ENCODE results near the gene PQBP1. TPM values are rescaled to one million over a fixed set of nuclear protein-coding genes. Genes with fewer than 3 reads are reported as not detected.
A peak's percentile ranks its signal among the peaks of the same experiment; 100 is the strongest.

PQBP1 gene
- total RNA-seq, 2 experiments from 2014 or later = 58.2 to 61.0 TPM

DNA sequence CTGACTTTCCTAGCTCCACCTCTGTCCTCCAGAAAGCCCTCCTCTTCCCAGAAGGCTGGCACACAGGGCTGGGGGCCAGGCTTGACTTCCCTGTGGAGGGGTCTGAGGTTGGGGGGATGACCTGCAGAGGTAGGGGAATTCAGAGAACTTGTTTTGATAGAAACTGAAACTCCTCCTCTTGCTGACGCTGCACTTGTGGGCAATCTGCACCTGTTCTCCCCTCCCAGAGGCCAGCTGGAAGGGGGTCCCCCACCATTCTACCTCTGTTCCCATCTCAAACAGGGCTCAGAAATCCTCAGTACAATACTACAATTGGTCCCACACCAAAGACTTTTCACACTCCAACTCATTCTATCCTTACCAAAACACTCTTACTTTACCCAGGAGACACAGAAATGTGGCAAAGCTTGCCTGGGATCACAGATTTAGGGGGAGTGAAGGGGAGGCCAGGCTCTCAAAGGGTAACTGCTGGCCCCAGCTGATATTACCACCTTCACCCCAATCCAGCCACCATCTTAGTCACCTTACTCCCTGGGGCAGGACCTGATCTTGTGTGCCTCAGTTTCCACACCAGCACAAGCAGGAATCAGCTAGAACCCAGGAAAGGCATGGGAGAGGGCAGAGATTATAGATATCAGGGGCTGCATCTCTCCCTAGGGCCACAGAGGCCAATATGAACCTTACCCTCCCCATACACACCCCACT, 41.1 kb downstream of the PQBP1 start:
- ATAC-seq (ENCODE audit: low read depth) = peak; percentile 28
- H3K4me3 Mint-ChIP-seq = peak overlapping the region; percentile 78

DNA sequence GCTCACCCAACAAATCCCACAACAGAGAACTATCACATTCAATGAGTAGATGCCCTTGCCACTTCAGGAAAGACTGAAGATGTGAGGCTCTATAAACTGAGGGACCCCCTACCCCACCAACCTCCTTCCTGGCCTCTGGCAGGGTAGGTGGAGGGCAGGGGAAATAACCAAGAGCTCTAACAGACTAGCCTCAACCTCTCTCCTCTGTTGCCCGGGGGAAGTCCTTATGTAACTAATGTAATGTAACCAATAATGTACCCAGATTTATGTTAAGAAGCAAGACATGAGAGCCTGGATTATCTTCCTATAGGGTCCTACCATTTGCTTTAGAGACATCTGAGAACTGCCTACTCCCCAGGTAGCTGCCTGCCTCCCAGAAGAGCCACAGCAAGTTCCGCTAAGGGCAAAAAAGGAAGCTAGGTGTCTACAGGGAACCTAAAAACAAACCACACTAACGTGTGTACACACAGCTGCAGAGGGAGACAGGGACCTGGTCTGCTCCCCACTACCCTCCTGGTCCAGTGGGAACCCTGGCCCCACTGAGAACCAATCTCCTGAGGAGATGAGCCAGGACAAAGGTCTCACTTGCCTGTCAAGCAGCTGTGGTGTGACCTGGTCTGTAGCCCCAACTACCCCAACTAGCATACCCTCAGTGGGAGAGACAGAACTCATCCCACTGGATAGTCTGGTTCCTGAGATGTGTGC, 41.9 kb downstream of the PQBP1 start:
- peak; percentile 40 for DNase-seq
- H3K27me3 Mint-ChIP-seq = no peaks in the 10 kb centered on the region
- peak; percentile 30 for ATAC-seq (ENCODE audit: low read depth)
- peak overlapping the region; percentile 96 for H3K27ac Mint-ChIP-seq
- H3K4me3 Mint-ChIP-seq = peak overlapping the region; percentile 78
- H3K36me3 Mint-ChIP-seq = peaks cover 33% of the 10 kb centered on the region
- peaks cover 68% of the 10 kb centered on the region for H3K4me1 Mint-ChIP-seq
- H3K9me3 Mint-ChIP-seq = no peaks in the 10 kb centered on the region
- POLR2A ChIA-PET = interaction anchor here (1.0 to 7.2 kb wide), 7 partner anchors 19 to 256 kb away, joined by 3 to 51 read pairs (median 5); partner anchors contain the start of genes HDAC6, PIM2, PQBP1 and SLC35A2

More for the DNA sequence above, 41.1 kb downstream of the PQBP1 start:
- no peaks in the 10 kb centered on the region for H3K27me3 Mint-ChIP-seq
- POLR2A ChIA-PET = interaction anchor here (1.0 to 7.2 kb wide), 9 partner anchors 14 to 255 kb away, joined by 3 to 51 read pairs (median 4); partner anchors contain the start of genes GRIPAP1, OTUD5, PIM2 and SLC35A2
- H3K36me3 Mint-ChIP-seq = peaks cover 38% of the 10 kb centered on the region
- H3K4me1 Mint-ChIP-seq = peaks cover 64% of the 10 kb centered on the region
- no peaks in the 10 kb centered on the region for H3K9me3 Mint-ChIP-seq
- peak overlapping the region; percentile 96 for H3K27ac Mint-ChIP-seq
- peak; percentile 56 for DNase-seq

DNA sequence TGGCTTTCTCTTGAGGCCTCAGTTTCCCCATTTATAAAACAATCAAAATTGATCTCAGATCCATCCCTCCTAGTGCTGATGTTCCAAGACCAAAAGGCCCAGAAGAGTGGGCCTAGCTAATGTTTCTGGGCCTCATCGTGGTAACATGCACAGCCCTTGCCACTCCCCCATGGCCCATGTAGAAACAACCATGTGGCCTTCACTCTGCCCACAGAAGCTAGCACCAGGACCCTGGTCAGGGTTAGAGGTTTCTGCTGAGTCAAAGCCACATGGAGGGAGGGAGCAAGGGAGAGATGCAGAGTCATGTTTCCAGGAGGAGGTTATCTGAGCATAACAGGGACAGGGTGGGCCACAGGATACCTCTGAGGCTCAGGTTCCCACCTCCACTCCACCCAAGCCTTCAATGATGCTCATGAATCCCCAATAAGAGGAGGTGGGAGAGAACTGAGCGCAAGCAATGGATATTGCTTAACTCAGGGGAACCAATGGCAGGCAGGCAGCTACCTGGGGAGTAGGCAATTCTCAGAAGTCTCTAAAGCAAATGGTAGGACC, 42.8 kb downstream of the PQBP1 start:
- POLR2A ChIA-PET = interaction anchor here (1.0 to 7.2 kb wide), 5 partner anchors 21 to 139 kb away, joined by 3 to 51 read pairs (median 8); partner anchors contain the start of genes HDAC6, PIM2, PQBP1 and SLC35A2
- H3K36me3 Mint-ChIP-seq = peaks cover 26% of the 10 kb centered on the region
- H3K27ac Mint-ChIP-seq = peak overlapping the region; percentile 96
- peak overlapping the region; percentile 55 for H3K4me3 Mint-ChIP-seq
- peaks cover 62% of the 10 kb centered on the region for H3K4me1 Mint-ChIP-seq
- no peak for ATAC-seq (ENCODE audit: low read depth)
- H3K9me3 Mint-ChIP-seq = no peaks in the 10 kb centered on the region
- no peak for DNase-seq
- H3K27me3 Mint-ChIP-seq = no peaks in the 10 kb centered on the region

DNA sequence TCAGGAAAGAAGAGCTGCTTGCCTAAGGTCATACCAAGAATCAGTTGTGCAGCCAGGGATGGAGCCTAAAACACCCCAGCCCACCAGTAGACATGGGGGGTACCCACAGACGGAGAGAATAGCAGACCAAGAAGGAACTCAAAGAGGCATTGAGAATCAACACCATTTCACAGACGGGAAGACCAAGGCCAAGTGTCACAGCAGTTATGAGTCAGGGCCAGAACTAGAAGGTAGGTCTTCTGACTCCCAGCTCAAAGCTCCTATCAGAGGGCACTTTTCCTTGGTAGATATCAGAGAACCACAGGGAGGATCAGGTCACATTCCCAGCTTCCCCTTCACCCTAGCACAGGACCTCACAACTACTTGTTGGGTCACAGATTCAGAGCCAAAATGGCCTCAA, 45.2 kb downstream of the PQBP1 start:
- Mint-ChIP-seq H3K4me3 (no peak overlapping the region), H3K4me1 (peaks cover 53% of the 10 kb centered on the region), H3K9me3 (no peaks in the 10 kb centered on the region), H3K27me3 (no peaks in the 10 kb centered on the region), H3K36me3 (peaks cover 20% of the 10 kb centered on the region), H3K27ac (peak overlapping the region; percentile 25)
- no peak for DNase-seq
- no peak for ATAC-seq (ENCODE audit: low read depth)
- POLR2A ChIA-PET = interaction anchor here (1.6 to 7.2 kb wide), 2 partner anchors 24 to 31 kb away, joined by 5 to 51 read pairs; partner anchors contain the start of genes PIM2 and SLC35A2

DNA sequence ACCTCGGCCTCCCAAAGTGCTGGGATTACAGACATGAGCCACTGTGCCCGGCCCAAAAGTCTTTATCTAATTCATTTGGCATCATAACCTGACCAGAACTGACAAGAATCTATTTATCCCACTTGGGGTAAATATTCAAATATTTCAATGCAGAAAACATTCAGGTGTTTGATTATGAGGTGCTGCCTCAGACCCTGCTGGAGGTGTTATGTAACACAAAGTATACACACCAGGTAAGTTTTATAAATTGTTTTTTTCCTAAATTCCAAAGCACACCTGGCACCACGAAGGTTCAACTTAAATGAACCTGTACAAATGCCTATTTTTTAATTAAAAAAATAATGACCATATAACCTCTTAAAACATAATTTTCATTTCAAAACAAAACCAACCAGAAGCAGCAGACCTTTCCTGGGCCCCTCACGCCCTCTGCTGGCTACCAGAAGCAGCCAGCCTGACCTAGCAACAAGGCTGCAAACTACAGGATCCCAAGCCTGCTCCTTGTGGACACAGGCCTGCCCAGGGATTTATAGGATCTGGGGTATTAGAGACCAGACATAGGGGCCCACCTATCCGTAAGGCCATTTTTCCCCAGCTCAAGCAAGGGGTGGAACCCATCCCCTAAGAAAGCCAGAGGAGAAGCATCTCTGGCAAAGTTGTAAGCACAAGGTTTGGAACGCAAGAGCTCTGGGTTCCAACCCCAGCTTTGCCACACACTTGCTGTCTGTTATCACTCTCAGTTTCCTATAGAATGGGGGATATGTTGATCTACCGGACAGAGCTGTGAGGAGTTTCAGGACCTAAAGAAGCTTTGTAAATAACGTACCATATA, 48.0 kb downstream of the PQBP1 start:
- POLR2A ChIA-PET = interaction anchor here (0.7 to 1.8 kb wide), 2 partner anchors 12 to 97 kb away, joined by 3 to 5 read pairs; partner anchors contain the start of gene OTUD5
- H3K27ac Mint-ChIP-seq = peak overlapping the region; percentile 54
- no peaks in the 10 kb centered on the region for H3K9me3 Mint-ChIP-seq
- no peaks in the 10 kb centered on the region for H3K27me3 Mint-ChIP-seq
- H3K4me3 Mint-ChIP-seq = no peak overlapping the region
- ATAC-seq (ENCODE audit: low read depth) (peak; percentile 43), DNase-seq (peak; percentile 52)
- peaks cover 17% of the 10 kb centered on the region for H3K36me3 Mint-ChIP-seq
- H3K4me1 Mint-ChIP-seq = peaks cover 29% of the 10 kb centered on the region

DNA sequence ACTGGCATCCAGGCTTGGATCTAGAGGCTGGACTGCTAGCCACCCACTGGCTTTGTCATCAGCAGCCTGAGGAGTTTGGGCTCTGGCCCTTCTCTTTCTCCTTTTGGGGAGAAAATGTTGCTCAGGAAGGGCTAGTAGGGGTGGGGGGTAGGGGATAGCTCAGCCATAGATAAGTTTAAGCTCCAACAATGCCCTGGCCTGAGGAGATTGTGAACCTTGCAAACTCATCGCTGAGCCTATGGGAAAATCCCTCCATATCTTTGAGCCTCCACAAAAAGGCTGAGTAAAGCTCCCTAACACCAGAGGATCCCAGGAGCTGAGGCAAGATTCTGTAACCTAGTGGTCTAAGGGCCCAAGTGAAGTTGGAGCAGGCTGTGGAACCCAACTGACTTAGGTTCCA, 50.9 kb downstream of the PQBP1 start:
- H3K4me3 Mint-ChIP-seq = no peak overlapping the region
- ATAC-seq (ENCODE audit: low read depth) (no peak), DNase-seq (no peak)
- POLR2A ChIA-PET = interaction anchor here (0.6 kb wide), 2 partner anchors 56 to 321 kb away, joined by 3 read pairs; no protein-coding TSS in a partner anchor
- H3K9me3 Mint-ChIP-seq = no peaks in the 10 kb centered on the region
- H3K4me1 Mint-ChIP-seq = peaks cover 20% of the 10 kb centered on the region
- no peak overlapping the region for H3K27ac Mint-ChIP-seq
- H3K36me3 Mint-ChIP-seq = peaks cover 4% of the 10 kb centered on the region
- no peaks in the 10 kb centered on the region for H3K27me3 Mint-ChIP-seq

Other genes with a start within 250 kb of the PQBP1 start
- gene WAS, start 214.1 kb upstream of the PQBP1 start, total RNA-seq = 100 to 1,000 TPM; 142 to 146 TPM
- 10 to 100 TPM; 25.4 to 26.8 TPM for gene SUV39H1, start 201.2 kb upstream of the PQBP1 start, total RNA-seq
- not detected for gene GLOD5, start 136.2 kb upstream of the PQBP1 start, total RNA-seq
- gene GATA1, start 111.3 kb upstream of the PQBP1 start, total RNA-seq = not detected
- 100 to 1,000 TPM; 107 to 113 TPM for gene HDAC6, start 95.9 kb upstream of the PQBP1 start, total RNA-seq
- gene ERAS, start 71.4 kb upstream of the PQBP1 start, total RNA-seq = not detected
- gene PCSK1N, start 62.3 kb upstream of the PQBP1 start, total RNA-seq = 1 to 10 TPM in 1 of 2 experiments, under 1 TPM in 1; 0.68 to 1.2 TPM
- gene TIMM17B, start 162 bp upstream of the PQBP1 start, total RNA-seq = 10 to 100 TPM; 39.2 to 44.5 TPM
- gene SLC35A2, start 13.7 kb downstream of the PQBP1 start, total RNA-seq = 10 to 100 TPM; 12.7 to 14.1 TPM
- 10 to 100 TPM; 63.1 to 63.2 TPM for gene PIM2, start 21.1 kb downstream of the PQBP1 start, total RNA-seq
- gene OTUD5, start 59.7 kb downstream of the PQBP1 start, total RNA-seq = 10 to 100 TPM; 60.7 to 62.4 TPM
- gene KCND1, start 73.9 kb downstream of the PQBP1 start, total RNA-seq = 1 to 10 TPM; 5.6 to 5.9 TPM
- gene GRIPAP1, start 104.3 kb downstream of the PQBP1 start, total RNA-seq = 100 to 1,000 TPM; 116 to 123 TPM
- 10 to 100 TPM; 26.1 to 29.0 TPM for gene TFE3, start 145.4 kb downstream of the PQBP1 start, total RNA-seq
- gene CCDC120, start 161.1 kb downstream of the PQBP1 start, total RNA-seq = 1 to 10 TPM; 9.0 to 9.1 TPM
- gene PRAF2, start 176.1 kb downstream of the PQBP1 start, total RNA-seq = 10 to 100 TPM; 23.8 to 23.9 TPM
- 10 to 100 TPM; 53.4 to 55.1 TPM for gene WDR45, start 182.0 kb downstream of the PQBP1 start, total RNA-seq
- gene GPKOW, start 225.8 kb downstream of the PQBP1 start, total RNA-seq = 10 to 100 TPM; 27.5 to 27.6 TPM

All from activated naive CD8-positive, alpha-beta T cell treated with anti-CD3 and anti-CD28 coated beads, Interleukin-2, amount 10 ng/mL, durations not matched to agents 7 days and 5 days (primary cell).